Measurements from ENCODE around the gene HMG20B.

The HMG20B gene

GRCh38 chr19:3622224-3622623 is 49.5 kb downstream of the HMG20B start:
- DNase-seq, result no peak

GRCh38 chr19:3623716-3624115 is 51.0 kb downstream of the HMG20B start:
- no peak for DNase-seq

DNA sequence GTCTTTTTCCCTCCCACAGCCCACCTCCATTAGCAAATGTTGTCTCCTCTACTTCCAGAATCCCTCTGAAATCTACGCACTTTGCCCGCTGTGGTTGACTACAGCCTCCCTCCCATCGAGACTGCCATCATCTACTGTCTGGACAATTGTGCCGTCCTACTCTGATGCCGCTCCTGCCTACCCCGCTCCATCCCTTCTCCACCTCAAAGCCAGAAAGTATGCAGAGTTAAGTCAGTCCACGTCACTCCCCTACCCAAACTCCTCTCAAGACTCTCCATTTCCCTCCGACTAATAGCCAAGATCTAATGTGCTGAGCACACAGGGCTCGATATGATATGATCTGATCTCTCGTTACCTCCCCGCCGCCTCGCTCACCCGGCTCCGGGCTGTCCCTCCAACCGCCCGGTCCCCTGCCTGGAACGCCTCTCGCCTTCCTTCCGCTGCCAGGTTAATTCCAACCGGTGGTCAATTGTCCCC is 53.3 kb downstream of the HMG20B start:
- no peak for DNase-seq

DNA sequence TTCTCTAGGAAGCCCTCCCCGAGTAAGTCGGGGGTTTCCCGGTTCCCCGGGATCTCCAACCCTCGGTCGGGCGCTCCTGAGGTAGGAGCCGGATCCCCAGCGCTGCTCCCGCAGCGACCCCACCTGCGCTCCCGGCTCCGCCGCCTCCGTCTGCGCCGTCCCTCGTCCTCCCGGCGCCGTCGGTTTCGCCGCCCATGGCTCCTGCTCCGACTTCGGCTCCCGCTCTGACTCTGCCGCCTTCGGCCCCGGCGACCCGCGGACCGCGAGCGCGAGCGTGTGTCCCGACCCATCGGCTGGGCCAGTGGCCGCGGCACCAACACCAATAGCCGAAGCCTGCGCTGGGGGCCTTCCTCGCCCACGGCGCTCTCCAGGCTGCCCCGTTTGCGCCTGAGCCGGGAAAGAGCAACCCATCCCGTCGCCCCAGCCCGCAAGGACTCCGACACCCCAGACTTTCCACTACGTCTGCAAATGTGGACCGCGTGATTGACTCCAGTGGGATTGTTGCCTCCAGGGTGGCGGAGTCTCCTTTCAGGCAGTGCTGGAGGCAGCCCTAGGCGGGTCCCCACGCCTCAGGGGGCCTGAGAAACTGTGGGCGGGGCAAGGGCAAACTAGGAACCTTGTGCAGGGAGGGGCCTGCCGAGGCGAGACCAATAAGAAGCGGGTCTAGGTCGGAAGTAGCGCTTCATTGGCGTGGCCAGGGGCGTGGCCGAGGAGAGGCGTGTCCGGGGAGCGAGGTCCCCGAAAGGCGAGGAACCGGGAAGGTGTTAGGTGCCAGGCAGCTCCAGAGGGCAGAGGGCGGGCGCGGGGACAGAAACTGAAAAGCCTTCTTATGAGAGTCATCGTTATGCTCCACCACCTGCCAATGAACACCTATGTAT is 54.0 kb downstream of the HMG20B start, which contains the start of gene CACTIN:
Gene CACTIN, minus strand, starts transcription at position 318 of the 878 bp plus-strand sequence. Its CDS starts 28 bp downstream, at position 290.
- peak; percentile 99 for DNase-seq

- DNase-seq, result no peak
Measured at GRCh38 chr19:3627351-3627723, 54.6 kb downstream of the HMG20B start.
